ENCODE data around the gene NCAM1.

The NCAM1 gene

GRCh38 chr11:113248702-113249490 lies 287.7 kb downstream of the NCAM1 start:
- DNase-seq = peak in 2 of 58 donors; percentile 11 to 20

DNA sequence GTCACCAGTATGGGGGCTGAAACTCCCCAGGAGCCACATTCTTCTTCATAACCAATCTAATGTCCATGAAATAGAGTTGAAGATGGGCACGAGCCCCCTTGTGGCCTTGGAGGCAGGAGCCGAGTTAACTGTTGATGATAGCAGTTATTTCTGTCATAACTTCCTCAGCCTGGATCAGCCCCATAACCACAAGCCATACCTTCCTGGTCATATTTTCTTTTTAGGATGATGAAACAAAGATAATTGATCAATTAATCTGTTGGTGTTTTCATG lies 288.2 kb downstream of the NCAM1 start:
- peak in 2 of 58 donors; percentile 11 to 21 for DNase-seq

GRCh38 chr11:113249786-113250185 lies 288.6 kb downstream of the NCAM1 start:
- DNase-seq = peak in 2 of 58 donors; percentile 10 to 25

DNA sequence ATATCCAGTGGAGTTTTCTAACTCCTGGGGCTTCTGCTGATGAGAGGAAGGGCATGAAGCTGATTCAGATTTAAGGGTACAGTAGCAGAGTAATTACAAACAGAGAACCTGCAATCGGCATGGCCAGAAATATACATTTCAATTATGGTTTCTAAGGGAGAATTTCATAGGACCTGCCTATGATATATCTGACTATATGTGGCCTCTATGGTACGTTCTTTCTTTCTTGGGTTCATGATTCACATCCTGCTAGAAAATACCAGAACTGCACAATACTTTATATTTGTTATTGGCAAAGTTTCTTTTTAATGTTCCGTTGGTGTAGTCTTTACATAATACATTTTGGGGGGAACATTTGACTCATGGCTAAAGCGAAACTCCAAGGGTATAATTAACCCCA lies 290.1 kb downstream of the NCAM1 start:
- DNase-seq = no peak

DNA sequence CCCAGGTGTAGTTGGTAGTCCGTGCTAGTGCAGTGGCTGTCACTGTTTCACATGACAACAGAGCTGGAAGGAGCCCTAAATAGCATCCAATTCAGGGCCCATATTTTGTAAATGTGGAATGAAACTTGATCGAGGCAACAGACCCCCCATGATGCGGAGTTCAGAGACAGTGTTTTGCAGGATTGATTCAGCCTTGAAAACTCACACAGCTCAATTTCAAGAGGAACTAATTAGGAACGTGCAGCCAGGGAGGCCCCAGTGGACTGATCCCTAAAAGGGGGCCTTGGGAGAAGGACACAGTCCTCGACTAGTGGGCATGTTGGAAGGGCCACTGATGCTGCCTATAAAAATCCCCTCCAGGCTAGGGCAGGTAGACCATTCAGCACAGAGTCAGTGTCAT lies 292.2 kb downstream of the NCAM1 start:
- no peak for DNase-seq

- no peak for DNase-seq
These were observed 293.9 kb downstream of the NCAM1 start for GRCh38 chr11:113255096-113255495.

GRCh38 chr11:113255741-113256140 lies 294.5 kb downstream of the NCAM1 start:
- no peak for DNase-seq

GRCh38 chr11:113256431-113257202 lies 295.4 kb downstream of the NCAM1 start:
- DNase-seq = no peak

- DNase-seq = no peak
These were observed 298.8 kb downstream of the NCAM1 start for GRCh38 chr11:113260096-113260425.

GRCh38 chr11:113260541-113260940 lies 299.3 kb downstream of the NCAM1 start:
- DNase-seq = no peak

DNA sequence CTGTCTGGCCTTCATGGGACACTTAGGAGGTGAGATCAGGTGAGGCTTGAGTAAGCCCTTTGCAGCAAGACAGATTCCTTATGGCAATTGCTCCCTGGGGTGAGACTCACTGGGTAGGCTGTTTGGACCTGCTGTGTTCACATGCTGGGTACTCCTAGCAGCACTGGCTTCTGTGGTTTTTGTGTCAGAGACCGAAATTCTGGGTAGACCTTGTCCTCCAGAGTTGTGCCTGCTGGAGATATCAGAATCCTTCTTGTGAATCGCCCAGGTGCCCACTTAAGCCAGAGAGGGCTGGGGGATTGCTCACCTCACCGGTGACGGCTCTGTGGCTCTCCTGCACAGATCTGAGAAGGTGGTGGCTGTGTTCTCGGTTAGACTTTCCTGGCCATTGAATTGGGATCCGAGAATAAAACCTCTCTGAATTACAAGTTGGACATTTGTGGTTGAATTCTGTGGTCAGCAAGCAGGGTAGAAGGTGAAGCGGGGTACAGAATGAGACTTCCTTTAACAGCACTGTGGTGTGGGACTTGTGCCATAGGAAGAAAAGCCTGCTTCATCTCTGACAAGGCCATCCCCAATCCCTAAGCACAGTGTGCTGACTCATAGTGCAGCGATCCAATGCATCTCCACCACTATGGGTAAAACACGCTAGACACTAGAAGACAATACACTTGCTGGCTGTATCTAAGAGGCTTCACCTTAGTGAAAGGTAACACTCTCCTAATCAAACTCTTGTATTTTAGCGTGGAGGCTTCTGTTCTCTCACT lies 300.7 kb downstream of the NCAM1 start:
- DNase-seq = peak in 9 of 58 donors; percentile 9 to 44 (median 28)

- DNase-seq = no peak
These were observed 301.4 kb downstream of the NCAM1 start for GRCh38 chr11:113262594-113262993.

- DNase-seq = no peak
These were observed 302.4 kb downstream of the NCAM1 start for GRCh38 chr11:113263458-113264259.

DNA sequence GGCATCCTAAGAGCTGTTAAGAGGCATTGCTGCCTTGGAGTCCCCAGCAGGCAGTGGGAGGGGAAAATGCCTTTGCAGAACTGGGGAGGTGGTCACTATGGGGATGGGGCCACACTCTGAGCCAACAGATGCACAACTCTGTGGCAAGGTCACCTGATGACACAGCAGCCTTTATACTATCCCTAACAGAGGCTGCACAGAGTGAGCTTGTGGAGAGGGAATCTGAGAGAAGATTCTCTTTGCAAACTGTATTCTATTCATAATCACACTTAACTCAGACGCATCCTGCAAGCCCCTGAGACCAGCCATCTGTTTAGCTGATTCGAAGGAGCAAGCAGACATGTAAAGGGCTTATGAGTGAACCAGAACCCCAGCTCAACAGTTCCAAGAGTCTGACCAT lies 304.1 kb downstream of the NCAM1 start:
- DNase-seq = peak in 1 of 58 donors; percentile 33

GRCh38 chr11:113267493-113267892 lies 306.3 kb downstream of the NCAM1 start:
- peak in 44 of 58 donors; percentile 7 to 77 (median 52) for DNase-seq

- no peak for DNase-seq
These were observed 307.9 kb downstream of the NCAM1 start for GRCh38 chr11:113269096-113269495.

GRCh38 chr11:113269636-113270035 lies 308.4 kb downstream of the NCAM1 start:
- DNase-seq = no peak

DNA sequence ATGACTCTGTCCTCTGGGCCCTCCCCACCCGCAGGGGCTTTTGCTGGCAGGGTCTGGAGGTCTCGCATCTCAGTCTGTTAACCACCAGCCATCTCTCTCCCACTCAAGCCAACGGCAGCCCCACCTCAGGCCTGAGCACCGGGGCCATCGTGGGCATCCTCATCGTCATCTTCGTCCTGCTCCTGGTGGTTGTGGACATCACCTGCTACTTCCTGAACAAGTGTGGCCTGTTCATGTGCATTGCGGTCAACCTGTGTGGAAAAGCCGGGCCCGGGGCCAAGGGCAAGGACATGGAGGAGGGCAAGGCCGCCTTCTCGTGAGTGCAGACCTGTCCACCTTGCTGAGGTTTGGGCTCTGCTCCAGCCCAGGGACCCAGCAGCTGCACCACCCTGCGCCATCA lies 308.9 kb downstream of the NCAM1 start:
- DNase-seq = no peak

DNA sequence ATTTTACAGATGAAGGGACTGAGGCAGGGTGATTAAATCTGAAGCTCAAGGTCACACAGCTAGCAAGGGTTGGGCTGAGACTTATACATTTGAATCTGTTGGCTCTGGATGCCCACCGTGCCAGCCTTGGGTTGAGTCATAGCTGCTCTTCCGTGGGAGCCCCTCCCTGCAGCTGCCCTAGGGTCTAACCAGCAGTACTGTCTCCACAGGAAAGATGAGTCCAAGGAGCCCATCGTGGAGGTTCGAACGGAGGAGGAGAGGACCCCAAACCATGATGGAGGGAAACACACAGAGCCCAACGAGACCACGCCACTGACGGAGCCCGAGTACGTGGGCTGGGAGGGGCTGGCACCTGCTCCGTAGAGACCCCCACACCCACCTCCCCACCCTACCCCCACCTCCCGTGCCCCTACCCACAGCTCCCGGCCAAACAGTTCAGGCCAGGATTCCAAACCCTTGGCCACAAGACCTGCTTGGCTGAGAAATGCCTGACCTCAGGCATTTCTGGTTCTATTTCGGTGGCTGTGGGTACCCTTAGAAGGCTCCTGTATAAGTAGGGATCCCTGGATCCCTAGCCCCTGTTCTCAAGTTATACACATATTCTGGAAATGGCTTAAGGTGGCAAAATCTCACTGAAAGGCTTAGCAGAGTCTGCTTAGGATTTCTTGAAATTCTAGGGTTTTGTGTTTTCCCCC lies 310.5 kb downstream of the NCAM1 start:
- DNase-seq = no peak

- DNase-seq = no peak
These were observed 311.1 kb downstream of the NCAM1 start for GRCh38 chr11:113272281-113272680.

Measured in anterior cingulate cortex (tissue), 58 donors.